ENCODE data around the gene NTRK2.

The NTRK2 gene

GRCh38 chr9:85042981-85043647, 373.6 kb downstream of the NTRK2 start:
- ATAC-seq: no peak
- TF ChIP-seq GLIS3 (CRISPR knock-in tag; IDR thresholded peaks at IDR 0.05) (no peak), ARNTL (CRISPR knock-in tag; IDR thresholded peaks at IDR 0.05; ENCODE audit: borderline replicate concordance, low read depth) (no peak), ZNF565 (CRISPR knock-in tag; conservative IDR thresholded peaks at IDR 0.05; ENCODE audit: low read depth) (no peak), ZFP3 (CRISPR knock-in tag; IDR thresholded peaks at IDR 0.05) (no peak), TCF4 (CRISPR knock-in tag; IDR thresholded peaks at IDR 0.05; ENCODE audit: borderline replicate concordance) (no peak), SNAI2 (CRISPR knock-in tag; IDR thresholded peaks at IDR 0.05) (no peak), ISL1 (CRISPR knock-in tag; IDR thresholded peaks at IDR 0.05) (no peak), OSR1 (CRISPR knock-in tag; IDR thresholded peaks at IDR 0.05) (no peak), ZNF8 (CRISPR knock-in tag; IDR thresholded peaks at IDR 0.05) (no peak), PATZ1 (CRISPR knock-in tag; IDR thresholded peaks at IDR 0.05; ENCODE audit: borderline replicate concordance) (no peak), TSHZ2 (CRISPR knock-in tag; IDR thresholded peaks at IDR 0.05) (no peak), ESRRG (CRISPR knock-in tag; IDR thresholded peaks at IDR 0.05) (no peak)
- TF ChIP-seq, protein P1, sequence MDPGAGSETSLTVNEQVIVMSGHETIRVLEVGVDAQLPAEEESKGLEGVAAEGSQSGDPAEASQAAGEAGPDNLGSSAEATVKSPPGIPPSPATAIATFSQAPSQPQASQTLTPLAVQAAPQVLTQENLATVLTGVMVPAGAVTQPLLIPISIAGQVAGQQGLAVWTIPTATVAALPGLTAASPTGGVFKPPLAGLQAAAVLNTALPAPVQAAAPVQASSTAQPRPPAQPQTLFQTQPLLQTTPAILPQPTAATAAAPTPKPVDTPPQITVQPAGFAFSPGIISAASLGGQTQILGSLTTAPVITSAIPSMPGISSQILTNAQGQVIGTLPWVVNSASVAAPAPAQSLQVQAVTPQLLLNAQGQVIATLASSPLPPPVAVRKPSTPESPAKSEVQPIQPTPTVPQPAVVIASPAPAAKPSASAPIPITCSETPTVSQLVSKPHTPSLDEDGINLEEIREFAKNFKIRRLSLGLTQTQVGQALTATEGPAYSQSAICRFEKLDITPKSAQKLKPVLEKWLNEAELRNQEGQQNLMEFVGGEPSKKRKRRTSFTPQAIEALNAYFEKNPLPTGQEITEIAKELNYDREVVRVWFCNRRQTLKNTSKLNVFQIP (CRISPR knock-in tag; IDR thresholded peaks at IDR 0.05; ENCODE audit: borderline replicate concordance, low read depth): no peak
- TF ChIP-seq, protein P2, sequence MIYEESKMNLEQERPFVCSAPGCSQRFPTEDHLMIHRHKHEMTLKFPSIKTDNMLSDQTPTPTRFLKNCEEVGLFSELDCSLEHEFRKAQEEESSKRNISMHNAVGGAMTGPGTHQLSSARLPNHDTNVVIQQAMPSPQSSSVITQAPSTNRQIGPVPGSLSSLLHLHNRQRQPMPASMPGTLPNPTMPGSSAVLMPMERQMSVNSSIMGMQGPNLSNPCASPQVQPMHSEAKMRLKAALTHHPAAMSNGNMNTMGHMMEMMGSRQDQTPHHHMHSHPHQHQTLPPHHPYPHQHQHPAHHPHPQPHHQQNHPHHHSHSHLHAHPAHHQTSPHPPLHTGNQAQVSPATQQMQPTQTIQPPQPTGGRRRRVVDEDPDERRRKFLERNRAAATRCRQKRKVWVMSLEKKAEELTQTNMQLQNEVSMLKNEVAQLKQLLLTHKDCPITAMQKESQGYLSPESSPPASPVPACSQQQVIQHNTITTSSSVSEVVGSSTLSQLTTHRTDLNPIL (CRISPR knock-in tag; IDR thresholded peaks at IDR 0.05; ENCODE audit: low read depth): no peak

GRCh38 chr9:85045271-85045670, 375.7 kb downstream of the NTRK2 start:
- TF ChIP-seq ESRRG (CRISPR knock-in tag; IDR thresholded peaks at IDR 0.05) (no peak), SNAI2 (CRISPR knock-in tag; IDR thresholded peaks at IDR 0.05) (no peak), ZNF70 (CRISPR knock-in tag; IDR thresholded peaks at IDR 0.05) (no peak), PATZ1 (CRISPR knock-in tag; IDR thresholded peaks at IDR 0.05; ENCODE audit: borderline replicate concordance) (no peak)
- TF ChIP-seq, protein P2 (CRISPR knock-in tag; IDR thresholded peaks at IDR 0.05; ENCODE audit: low read depth): no peak
- ATAC-seq: no peak

- no peak for ATAC-seq
- no peak for TF ChIP-seq ZC3H10 (CRISPR knock-in tag; IDR thresholded peaks at IDR 0.05)
- TF ChIP-seq TCF4 (CRISPR knock-in tag; IDR thresholded peaks at IDR 0.05; ENCODE audit: borderline replicate concordance): no peak
- TF ChIP-seq TOX (CRISPR knock-in tag; IDR thresholded peaks at IDR 0.05; ENCODE audit: borderline replicate concordance): no peak
- TF ChIP-seq PATZ1 (CRISPR knock-in tag; IDR thresholded peaks at IDR 0.05; ENCODE audit: borderline replicate concordance): no peak
- TF ChIP-seq CSRNP3 (CRISPR knock-in tag; IDR thresholded peaks at IDR 0.05): no peak
- TF ChIP-seq, protein P1 (CRISPR knock-in tag; IDR thresholded peaks at IDR 0.05; ENCODE audit: borderline replicate concordance, low read depth): no peak
- TF ChIP-seq ZNF70 (CRISPR knock-in tag; IDR thresholded peaks at IDR 0.05): no peak
- TF ChIP-seq GLIS3 (CRISPR knock-in tag; IDR thresholded peaks at IDR 0.05): no peak
- no peak for TF ChIP-seq CSDC2 (CRISPR knock-in tag; IDR thresholded peaks at IDR 0.05)
- no peak for TF ChIP-seq ZFP30 (CRISPR knock-in tag; IDR thresholded peaks at IDR 0.05)
Measured at GRCh38 chr9:85046475-85046874, 376.9 kb downstream of the NTRK2 start.
